WERI-Rb-1 (cell line): ENCODE results near the gene TCFL5.
A peak's percentile ranks its signal among the peaks of the same experiment; 100 is the strongest.

Source experiments
- DNase-seq: peaks from one replicate; pipeline ENCODE4 v3.0.0-alpha.2; 2020
- H3K27ac ChIP-seq: fragments of 250-450 bp; sonication (Bioruptor Pico); 2 replicates; pipeline ENCODE4 v1.5.1; 2020; ENCODE audit warnings: mild to moderate bottlenecking, moderate library complexity
- H3K27me3 ChIP-seq: fragments of 250-450 bp; sonication (Bioruptor Pico); 2 replicates; pipeline ENCODE4 v1.5.1; 2021; ENCODE audit warnings: mild to moderate bottlenecking, low read depth, moderate library complexity; ENCODE audit not compliant: insufficient read depth, severe bottlenecking
- H3K36me3 ChIP-seq: fragments of 250-450 bp; sonication (Bioruptor Pico); 2 replicates; pipeline ENCODE4 v1.5.1; 2020; ENCODE audit warnings: mild to moderate bottlenecking, moderate library complexity
- H3K4me3 ChIP-seq: 2 replicates; pipeline ENCODE4 v1.5.1; 2011; ENCODE audit warnings: low read depth, mild to moderate bottlenecking, control low read depth, low read length
- H3K9me3 ChIP-seq: fragments of 250-450 bp; sonication (Bioruptor Pico); 2 replicates; pipeline ENCODE4 v1.5.1; 2021; ENCODE audit warnings: mild to moderate bottlenecking, moderate library complexity; ENCODE audit not compliant: severe bottlenecking
- TF ChIP-seq, protein P1 (sequence below): IDR thresholded peaks from 2 replicates; pipeline ENCODE4 v1.5.1; 2011; ENCODE audit warnings: low read depth, mild to moderate bottlenecking, control low read depth, inconsistent platforms, low read length

The TCFL5 gene

DNA sequence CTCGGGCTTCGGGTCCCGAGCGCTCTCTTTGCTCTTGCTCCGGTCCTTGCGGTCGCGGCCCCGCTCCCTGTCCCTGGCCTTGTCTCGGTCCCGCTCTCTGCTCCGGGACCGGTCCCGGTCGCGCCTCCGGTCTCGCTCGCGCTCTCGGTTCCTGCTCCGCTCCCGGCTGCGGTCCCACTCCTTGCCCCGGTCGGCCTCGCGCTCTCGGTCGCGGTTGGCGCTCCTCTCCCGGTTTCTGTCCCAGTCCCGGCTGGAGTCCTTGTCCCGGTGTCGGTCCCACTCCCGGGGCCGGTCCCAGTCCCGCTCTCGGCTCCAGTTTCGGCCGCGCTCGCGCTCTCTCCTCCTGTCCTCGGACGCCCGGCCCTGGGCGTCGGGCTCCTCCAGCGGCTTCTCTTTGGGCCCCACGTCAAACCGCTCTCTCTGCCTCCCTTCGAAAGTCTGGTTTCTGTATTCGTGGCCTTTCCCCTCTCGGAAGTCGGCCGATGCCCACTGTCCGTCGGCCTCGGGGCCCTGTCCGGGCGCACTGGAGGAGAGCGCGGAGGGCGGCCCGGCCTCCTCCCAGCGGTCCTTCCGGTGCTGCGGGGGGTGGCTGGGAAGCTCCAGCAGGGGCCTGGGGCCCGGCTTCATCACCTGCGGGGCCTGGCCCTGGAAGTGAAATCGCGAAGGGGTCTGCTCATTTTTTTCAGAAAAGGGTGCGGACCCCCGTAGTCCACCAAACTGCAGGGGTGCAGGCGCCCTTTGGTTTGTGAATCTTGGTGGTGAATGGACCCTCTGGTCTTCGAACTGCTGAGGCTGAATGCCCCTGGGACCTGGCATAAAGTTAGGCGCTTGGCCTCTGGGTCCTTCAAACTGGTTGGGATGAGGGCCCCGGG lies 17.9 kb upstream of the TCFL5 start:
- TF ChIP-seq, protein P1, sequence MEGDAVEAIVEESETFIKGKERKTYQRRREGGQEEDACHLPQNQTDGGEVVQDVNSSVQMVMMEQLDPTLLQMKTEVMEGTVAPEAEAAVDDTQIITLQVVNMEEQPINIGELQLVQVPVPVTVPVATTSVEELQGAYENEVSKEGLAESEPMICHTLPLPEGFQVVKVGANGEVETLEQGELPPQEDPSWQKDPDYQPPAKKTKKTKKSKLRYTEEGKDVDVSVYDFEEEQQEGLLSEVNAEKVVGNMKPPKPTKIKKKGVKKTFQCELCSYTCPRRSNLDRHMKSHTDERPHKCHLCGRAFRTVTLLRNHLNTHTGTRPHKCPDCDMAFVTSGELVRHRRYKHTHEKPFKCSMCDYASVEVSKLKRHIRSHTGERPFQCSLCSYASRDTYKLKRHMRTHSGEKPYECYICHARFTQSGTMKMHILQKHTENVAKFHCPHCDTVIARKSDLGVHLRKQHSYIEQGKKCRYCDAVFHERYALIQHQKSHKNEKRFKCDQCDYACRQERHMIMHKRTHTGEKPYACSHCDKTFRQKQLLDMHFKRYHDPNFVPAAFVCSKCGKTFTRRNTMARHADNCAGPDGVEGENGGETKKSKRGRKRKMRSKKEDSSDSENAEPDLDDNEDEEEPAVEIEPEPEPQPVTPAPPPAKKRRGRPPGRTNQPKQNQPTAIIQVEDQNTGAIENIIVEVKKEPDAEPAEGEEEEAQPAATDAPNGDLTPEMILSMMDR, result no peak

DNA sequence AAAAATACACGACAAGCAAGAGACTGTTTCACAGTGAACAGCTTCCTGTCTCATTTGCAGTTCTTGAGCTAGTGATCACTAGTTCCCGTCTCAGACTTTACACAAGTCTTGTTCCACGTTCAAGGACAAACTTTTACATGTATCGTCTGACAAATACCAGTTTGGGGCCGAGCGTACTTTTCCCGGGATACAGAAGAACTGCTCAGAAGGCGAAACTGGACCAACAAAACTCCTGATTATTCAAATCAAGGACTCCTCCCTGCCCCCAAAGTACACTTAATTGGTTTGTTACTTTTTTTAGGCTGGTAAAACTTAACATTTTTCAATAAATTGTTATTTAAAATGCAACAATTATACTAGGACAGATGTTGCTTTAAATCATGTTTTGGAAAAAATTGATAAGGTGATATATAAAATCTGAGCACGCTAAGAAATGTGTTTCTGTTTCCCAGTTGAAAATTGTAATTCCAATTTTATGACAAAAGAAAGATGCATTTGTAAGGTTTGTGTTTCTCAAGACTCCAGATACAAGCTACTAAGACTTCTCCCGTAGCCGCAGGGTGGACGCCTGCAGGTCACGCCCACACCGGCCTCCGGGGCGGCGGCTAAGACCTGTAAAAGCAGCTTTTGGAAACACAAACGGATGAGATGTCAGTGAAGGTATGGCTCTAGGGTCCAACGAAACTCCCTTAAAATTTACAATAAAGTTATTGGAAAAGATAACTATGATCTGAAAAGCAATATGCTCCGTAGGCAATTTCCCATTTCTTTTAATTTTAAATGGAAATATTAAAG lies 16.8 kb upstream of the TCFL5 start:
- H3K27ac ChIP-seq, result no peak overlapping the region
- no peak for DNase-seq
- H3K9me3 ChIP-seq, result no peaks in the 10 kb centered on the region
- TF ChIP-seq, protein P1, result no peak
- no peaks in the 10 kb centered on the region for H3K27me3 ChIP-seq
- no peak overlapping the region for H3K4me3 ChIP-seq
- H3K36me3 ChIP-seq, result peaks cover 23% of the 10 kb centered on the region

More for the DNA sequence above, 17.9 kb upstream of the TCFL5 start:
- peaks cover 23% of the 10 kb centered on the region for H3K36me3 ChIP-seq
- DNase-seq, result no peak
- no peak overlapping the region for H3K4me3 ChIP-seq
- H3K27me3 ChIP-seq, result no peaks in the 10 kb centered on the region
- H3K27ac ChIP-seq, result no peak overlapping the region
- no peaks in the 10 kb centered on the region for H3K9me3 ChIP-seq

DNA sequence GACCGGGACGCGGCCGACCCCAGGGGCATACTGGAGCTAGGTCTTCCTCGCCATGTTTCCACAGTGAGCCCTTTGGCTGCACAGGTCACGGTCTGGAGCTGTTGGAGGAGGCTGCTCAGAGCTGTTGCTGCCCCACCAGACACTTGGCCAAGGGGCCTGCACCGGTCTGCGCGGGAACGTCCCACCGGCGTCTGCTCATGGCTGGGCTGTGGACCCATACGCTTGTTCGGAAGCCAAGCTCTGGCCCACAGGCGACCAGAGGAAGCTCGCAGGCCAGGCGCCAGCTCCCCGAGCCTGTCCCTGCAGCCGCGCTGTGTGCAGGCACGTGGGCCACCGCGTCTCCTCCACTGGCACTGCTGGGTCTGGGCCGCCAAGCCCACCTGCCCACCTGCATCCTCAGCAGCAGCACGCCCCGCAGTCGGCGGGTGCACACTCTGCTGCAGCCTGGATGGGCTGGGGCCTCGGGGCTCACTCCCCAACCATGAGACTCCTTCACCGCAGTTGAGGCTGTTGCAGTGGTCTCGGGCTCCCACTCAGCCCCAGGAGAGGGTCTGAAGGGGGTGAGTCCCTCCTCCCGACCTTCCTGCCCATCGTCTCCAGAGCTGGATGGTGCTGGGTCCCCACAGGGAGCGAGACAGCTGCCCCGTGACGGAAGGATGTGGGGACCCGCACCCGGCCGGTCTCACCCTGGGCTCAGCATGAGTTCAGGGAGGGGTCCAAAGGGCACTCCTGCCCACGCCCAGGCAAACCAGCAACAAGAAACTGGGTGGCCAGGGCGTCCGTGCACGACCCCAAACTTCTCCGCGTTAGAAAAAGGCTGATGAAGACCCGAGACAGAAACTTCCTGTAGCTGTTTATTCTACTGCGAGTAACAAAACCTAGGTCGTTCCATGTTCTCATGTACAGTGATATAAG lies 15.5 kb upstream of the TCFL5 start:
- TF ChIP-seq, protein P1, result no peak
- peaks cover 23% of the 10 kb centered on the region for H3K36me3 ChIP-seq
- H3K4me3 ChIP-seq, result no peak overlapping the region
- no peak for DNase-seq
- no peaks in the 10 kb centered on the region for H3K9me3 ChIP-seq
- H3K27me3 ChIP-seq, result no peaks in the 10 kb centered on the region
- no peak overlapping the region for H3K27ac ChIP-seq

DNA sequence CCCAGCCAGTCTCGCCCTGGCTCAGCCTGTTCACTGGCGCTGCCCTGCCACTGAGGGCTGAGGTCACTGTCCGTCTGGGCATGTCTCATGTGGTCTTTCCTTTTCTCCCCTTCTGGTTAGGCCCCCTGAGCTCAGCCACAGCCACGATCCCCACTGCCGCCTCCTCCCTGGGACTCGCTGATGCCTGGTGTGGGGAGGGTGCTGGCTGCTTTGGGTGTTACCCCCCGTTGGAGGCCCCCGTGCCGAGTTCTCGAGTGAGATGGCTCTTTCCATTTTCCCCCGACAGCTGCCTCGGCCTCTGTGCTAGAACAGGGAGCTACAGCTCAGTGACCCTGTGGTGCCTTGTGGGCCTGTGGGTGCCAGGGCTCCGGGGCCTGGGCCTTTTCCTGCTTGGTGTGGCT lies 14.9 kb upstream of the TCFL5 start:
- H3K27ac ChIP-seq, result peak overlapping the region; percentile 64
- TF ChIP-seq, protein P1, result no peak

More for the DNA sequence above, 14.9 kb upstream of the TCFL5 start:
- DNase-seq, result no peak
- no peaks in the 10 kb centered on the region for H3K27me3 ChIP-seq
- H3K4me3 ChIP-seq, result no peak overlapping the region
- H3K9me3 ChIP-seq, result no peaks in the 10 kb centered on the region
- peaks cover 20% of the 10 kb centered on the region for H3K36me3 ChIP-seq
